Stimulated activated CD8-positive, alpha-beta memory T cell treated with anti-CD3 and anti-CD28 coated beads, Interleukin-7, amount 100 ng/mL, for 24 hours (primary cell): ENCODE data around the gene GNL3.
"Not testable (repeated sequence)": the region's sequence is repeated elsewhere in the genome, so short reads cannot be mapped to it uniquely, and the experiment has no call there.

Experiments
- DNase-seq: peaks from one replicate; pipeline ENCODE4 v3.0.0-alpha.2; 2020; ENCODE audit warnings: low read depth

Gene GNL3

GRCh38 chr3:52721002-52721729, 35.3 kb downstream of the GNL3 start:
- DNase-seq, result no peak

GRCh38 chr3:52721730-52722008, 35.8 kb downstream of the GNL3 start:
- DNase-seq, result no peak

GRCh38 chr3:52722491-52722890, 36.7 kb downstream of the GNL3 start:
- DNase-seq, result no peak

- DNase-seq, result no peak
These were observed 38.1 kb downstream of the GNL3 start for GRCh38 chr3:52723935-52724334.

- DNase-seq, result no peak
These were observed 38.7 kb downstream of the GNL3 start for GRCh38 chr3:52724511-52724910.

- not testable (repeated sequence) for DNase-seq
These were observed 42.9 kb downstream of the GNL3 start for GRCh38 chr3:52728753-52729152.

GRCh38 chr3:52730681-52731080, 44.8 kb downstream of the GNL3 start:
- DNase-seq, result no peak

- DNase-seq, result no peak
These were observed 45.8 kb downstream of the GNL3 start for GRCh38 chr3:52731590-52731989.

GRCh38 chr3:52733256-52733891, 47.5 kb downstream of the GNL3 start:
- DNase-seq, result no peak

GRCh38 chr3:52739730-52740129, 53.9 kb downstream of the GNL3 start:
- DNase-seq, result no peak

- no peak for DNase-seq
These were observed 56.7 kb downstream of the GNL3 start for GRCh38 chr3:52742418-52743041.

- no peak for DNase-seq
These were observed 57.3 kb downstream of the GNL3 start for GRCh38 chr3:52743152-52743551.

- no peak for DNase-seq
These were observed 57.9 kb downstream of the GNL3 start for GRCh38 chr3:52743721-52744120.
